Loucy (cell line): ENCODE measurements around the gene MATK.

ENCODE experiments used
- H2AFZ ChIP-seq: fragments of 200-600 bp; sonication (generic); 2 replicates; pipeline ENCODE4 v1.6.0; 2016; ENCODE audit warnings: antibody characterized with exemption, mild to moderate bottlenecking, low read length, moderate library complexity
- H3F3A ChIP-seq: fragments of 200-600 bp; 2 replicates; pipeline ENCODE4 v1.6.0; 2016; ENCODE audit warnings: antibody characterized with exemption, low read depth, mild to moderate bottlenecking
- H3K27me3 ChIP-seq: fragments of 200-600 bp; sonication (generic); 2 replicates; pipeline ENCODE4 v1.6.1; 2014; ENCODE audit warnings: low read length, mild to moderate bottlenecking; ENCODE audit not compliant: insufficient read depth, poor library complexity, severe bottlenecking
- H3K36me3 ChIP-seq: fragments of 200-600 bp; sonication (generic); 2 replicates; pipeline ENCODE4 v1.6.1; 2016; ENCODE audit warnings: low read length; ENCODE audit not compliant: insufficient read depth
- H3K4me1 ChIP-seq: fragments of 200-600 bp; sonication (generic); 2 replicates; pipeline ENCODE4 v1.5.1; 2014; ENCODE audit warnings: low read length, mild to moderate bottlenecking; ENCODE audit not compliant: insufficient read depth, poor library complexity, severe bottlenecking
- H3K4me2 ChIP-seq: fragments of 200-600 bp; sonication (generic); 2 replicates; pipeline ENCODE4 v1.6.0; 2014; ENCODE audit warnings: antibody characterized with exemption, low read length, low read depth, mild to moderate bottlenecking; ENCODE audit not compliant: poor library complexity, severe bottlenecking
- H3K4me3 ChIP-seq: fragments of 200-600 bp; sonication (generic); 2 replicates; pipeline ENCODE4 v1.5.1; 2014; ENCODE audit warnings: low read length, mild to moderate bottlenecking, mixed read lengths; ENCODE audit not compliant: poor library complexity, severe bottlenecking
- H3K79me2 ChIP-seq: fragments of 200-600 bp; sonication (generic); 2 replicates; pipeline ENCODE4 v1.6.1; 2014; ENCODE audit warnings: low read length; ENCODE audit not compliant: insufficient read depth
- H3K9ac ChIP-seq: fragments of 200-600 bp; sonication (generic); 2 replicates; pipeline ENCODE4 v1.6.0; 2014; ENCODE audit warnings: mild to moderate bottlenecking, low read depth, low read length, moderate library complexity; ENCODE audit not compliant: poor library complexity, severe bottlenecking
- H3K9me2 ChIP-seq: fragments of 200-600 bp; sonication (generic); replicated peaks from 2 replicates; pipeline ENCODE4 v1.6.1; 2016; ENCODE audit warnings: low read depth, low read length, mixed read lengths
- H3K9me3 ChIP-seq: fragments of 200-600 bp; sonication (generic); 2 replicates; pipeline ENCODE4 v1.6.1; 2014; ENCODE audit warnings: mild to moderate bottlenecking, antibody characterized with exemption, low read length, low read depth; ENCODE audit not compliant: insufficient read depth
- H4K20me1 ChIP-seq: fragments of 200-600 bp; sonication (generic); 2 replicates; pipeline ENCODE4 v1.6.0; 2014; ENCODE audit warnings: antibody characterized with exemption, low read length, mild to moderate bottlenecking; ENCODE audit not compliant: insufficient read depth, poor library complexity, severe bottlenecking
- EZH2phosphoT487 ChIP-seq: fragments of 200-600 bp; IDR thresholded peaks from 2 replicates; pipeline ENCODE4 v1.6.1; 2018; ENCODE audit warnings: antibody characterized with exemption, mild to moderate bottlenecking, moderate library complexity, borderline replicate concordance
- TF ChIP-seq, protein P1 (sequence below): fragments of 200-600 bp; sonication (generic); conservative IDR thresholded peaks from 2 replicates; pipeline ENCODE4 v1.5.1; 2014; ENCODE audit warnings: mild to moderate bottlenecking, antibody characterized with exemption, low read length

MATK gene

GRCh38 chr19:3769494-3769893 lies 16.7 kb downstream of the MATK start:
- TF ChIP-seq EZH2phosphoT487, result no peak
- TF ChIP-seq, protein P1, sequence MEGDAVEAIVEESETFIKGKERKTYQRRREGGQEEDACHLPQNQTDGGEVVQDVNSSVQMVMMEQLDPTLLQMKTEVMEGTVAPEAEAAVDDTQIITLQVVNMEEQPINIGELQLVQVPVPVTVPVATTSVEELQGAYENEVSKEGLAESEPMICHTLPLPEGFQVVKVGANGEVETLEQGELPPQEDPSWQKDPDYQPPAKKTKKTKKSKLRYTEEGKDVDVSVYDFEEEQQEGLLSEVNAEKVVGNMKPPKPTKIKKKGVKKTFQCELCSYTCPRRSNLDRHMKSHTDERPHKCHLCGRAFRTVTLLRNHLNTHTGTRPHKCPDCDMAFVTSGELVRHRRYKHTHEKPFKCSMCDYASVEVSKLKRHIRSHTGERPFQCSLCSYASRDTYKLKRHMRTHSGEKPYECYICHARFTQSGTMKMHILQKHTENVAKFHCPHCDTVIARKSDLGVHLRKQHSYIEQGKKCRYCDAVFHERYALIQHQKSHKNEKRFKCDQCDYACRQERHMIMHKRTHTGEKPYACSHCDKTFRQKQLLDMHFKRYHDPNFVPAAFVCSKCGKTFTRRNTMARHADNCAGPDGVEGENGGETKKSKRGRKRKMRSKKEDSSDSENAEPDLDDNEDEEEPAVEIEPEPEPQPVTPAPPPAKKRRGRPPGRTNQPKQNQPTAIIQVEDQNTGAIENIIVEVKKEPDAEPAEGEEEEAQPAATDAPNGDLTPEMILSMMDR, result no peak
- Histone ChIP-seq H3K36me3 (peaks cover 10% of the 10 kb centered on the region; the same call in 1 of the 2 replicates), H3K27me3 (no peaks in the 10 kb centered on the region), H4K20me1 (no peaks in the 10 kb centered on the region), H3K9me3 (no peaks in the 10 kb centered on the region), H3K4me2 (no peak overlapping the region), H3K9ac (no peak overlapping the region), H3K4me1 (no peaks in the 10 kb centered on the region), H3K79me2 (no peaks in the 10 kb centered on the region), H3K4me3 (no peak overlapping the region), H3K9me2 (no peaks in the 10 kb centered on the region), H2AFZ (no peak overlapping the region), H3F3A (no peaks in the 10 kb centered on the region)

- peaks cover 10% of the 10 kb centered on the region; the same call in 1 of the 2 replicates for H3K36me3 ChIP-seq
- H2AFZ ChIP-seq, result no peak overlapping the region
- no peaks in the 10 kb centered on the region for H3K27me3 ChIP-seq
- TF ChIP-seq EZH2phosphoT487, result no peak
- TF ChIP-seq, protein P1, result no peak
- H3K9me2 ChIP-seq, result no peaks in the 10 kb centered on the region
- no peaks in the 10 kb centered on the region for H3K9me3 ChIP-seq
- H3K9ac ChIP-seq, result no peak overlapping the region
- no peaks in the 10 kb centered on the region for H3K79me2 ChIP-seq
- H3K4me3 ChIP-seq, result no peak overlapping the region
- H4K20me1 ChIP-seq, result no peaks in the 10 kb centered on the region
- no peaks in the 10 kb centered on the region for H3K4me1 ChIP-seq
- no peak overlapping the region for H3K4me2 ChIP-seq
- H3F3A ChIP-seq, result no peaks in the 10 kb centered on the region
These were observed 17.5 kb downstream of the MATK start for GRCh38 chr19:3768748-3769099.

DNA sequence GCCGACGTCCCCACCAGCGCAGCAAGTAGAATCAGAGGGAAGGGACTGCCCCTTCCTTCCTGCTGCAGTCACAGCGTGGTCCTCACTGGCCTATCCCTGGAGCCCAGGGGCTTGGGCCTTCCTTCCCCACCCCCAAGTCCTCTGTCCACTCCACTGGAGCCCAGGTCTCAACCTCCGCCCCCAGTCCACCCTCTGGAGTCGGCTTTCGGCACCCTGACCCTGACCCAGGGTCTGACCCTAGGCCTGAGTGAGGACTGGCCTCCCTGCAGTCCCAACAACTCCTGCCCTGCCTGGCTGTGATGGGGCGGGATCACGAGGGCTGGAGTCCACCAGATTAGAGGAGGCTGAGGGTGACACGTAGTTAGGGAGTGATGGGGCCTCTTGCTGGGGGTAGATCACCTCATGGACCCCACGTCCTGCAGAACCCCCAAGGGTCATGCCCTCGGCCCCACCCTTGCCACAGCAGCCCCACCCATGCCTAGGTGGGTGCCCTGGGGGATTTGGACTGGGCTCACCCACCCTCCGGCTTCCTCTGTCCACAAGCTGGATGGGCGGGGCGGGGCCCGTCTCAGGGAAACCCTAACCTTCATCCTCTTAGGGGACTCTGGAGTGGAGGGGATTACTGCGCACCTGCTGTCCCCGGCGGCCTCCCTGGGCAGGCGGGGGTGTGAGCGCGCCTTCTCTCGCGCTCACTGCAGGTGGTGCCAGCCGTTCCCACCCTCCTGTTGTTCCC lies 18.0 kb downstream of the MATK start:
- Histone ChIP-seq H3K9me3 (no peaks in the 10 kb centered on the region), H3F3A (no peaks in the 10 kb centered on the region), H3K9ac (no peak overlapping the region), H3K36me3 (peaks cover 10% of the 10 kb centered on the region; the same call in 1 of the 2 replicates), H3K4me3 (no peak overlapping the region), H3K79me2 (peaks cover 3% of the 10 kb centered on the region; the same call in 1 of the 2 replicates), H3K4me2 (no peak overlapping the region), H4K20me1 (no peaks in the 10 kb centered on the region), H2AFZ (no peak overlapping the region), H3K27me3 (no peaks in the 10 kb centered on the region), H3K4me1 (peaks cover 3% of the 10 kb centered on the region), H3K9me2 (no peaks in the 10 kb centered on the region)
- TF ChIP-seq EZH2phosphoT487, result no peak
- TF ChIP-seq, protein P1, result no peak
